Measurements from ENCODE around the gene PILRB. TPM values are rescaled to one million over a fixed set of nuclear protein-coding genes. Genes with fewer than 3 reads are reported as not detected.
"Not testable (repeated sequence)": the region's sequence is repeated elsewhere in the genome, so short reads cannot be mapped to it uniquely, and the experiment has no call there.

Gene PILRB
- total RNA-seq, 1 donor from 2014 or later, result 79.4 TPM

DNA sequence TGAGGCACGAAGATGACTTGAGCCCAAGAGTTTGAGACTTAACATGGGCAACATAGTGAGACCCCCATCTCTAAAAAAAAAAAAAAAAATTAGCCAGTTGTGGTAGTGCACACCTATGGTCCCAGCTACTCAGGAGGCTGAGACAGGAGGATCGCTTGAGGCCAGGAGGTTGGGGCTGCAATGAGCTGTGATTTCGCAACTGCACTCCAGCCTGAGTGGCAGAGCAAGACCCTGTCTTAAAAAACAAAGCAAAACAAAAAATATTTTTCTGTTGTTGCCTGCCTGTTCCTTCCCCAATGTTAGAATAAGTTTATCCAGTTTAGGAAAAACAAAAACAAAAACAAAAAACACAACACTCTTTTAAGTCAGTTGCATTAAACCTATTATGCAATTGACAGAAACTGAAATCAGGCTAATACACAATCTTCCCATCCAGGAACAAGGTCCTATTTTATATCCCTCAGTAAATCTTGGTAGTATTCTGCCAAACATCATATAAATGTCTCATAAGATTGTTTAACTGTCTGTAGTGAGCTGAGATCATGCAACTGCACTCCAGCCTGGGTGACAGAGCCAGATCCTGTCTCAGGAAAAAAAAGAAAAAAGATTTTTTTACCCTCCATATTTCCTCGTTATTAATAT is 20.3 kb downstream of the PILRB start:
- no peak overlapping the region for H3K4me3 Mint-ChIP-seq
- ATAC-seq (ENCODE audit: low read depth) (no peak), DNase-seq (no peak)
- no peaks in the 10 kb centered on the region for H3K27me3 Mint-ChIP-seq
- H3K36me3 Mint-ChIP-seq (ENCODE audit: low read depth), result no peaks in the 10 kb centered on the region
- intact Hi-C loops (cut with micrococcal nuclease), result no loop called here
- CTCF ChIA-PET, result interaction anchor here (0.7 kb wide), 1 partner anchor 30 kb away, joined by 3 read pairs; no protein-coding TSS in a partner anchor
- H3K9me3 Mint-ChIP-seq, result no peaks in the 10 kb centered on the region
- TF ChIP-seq, protein P1, sequence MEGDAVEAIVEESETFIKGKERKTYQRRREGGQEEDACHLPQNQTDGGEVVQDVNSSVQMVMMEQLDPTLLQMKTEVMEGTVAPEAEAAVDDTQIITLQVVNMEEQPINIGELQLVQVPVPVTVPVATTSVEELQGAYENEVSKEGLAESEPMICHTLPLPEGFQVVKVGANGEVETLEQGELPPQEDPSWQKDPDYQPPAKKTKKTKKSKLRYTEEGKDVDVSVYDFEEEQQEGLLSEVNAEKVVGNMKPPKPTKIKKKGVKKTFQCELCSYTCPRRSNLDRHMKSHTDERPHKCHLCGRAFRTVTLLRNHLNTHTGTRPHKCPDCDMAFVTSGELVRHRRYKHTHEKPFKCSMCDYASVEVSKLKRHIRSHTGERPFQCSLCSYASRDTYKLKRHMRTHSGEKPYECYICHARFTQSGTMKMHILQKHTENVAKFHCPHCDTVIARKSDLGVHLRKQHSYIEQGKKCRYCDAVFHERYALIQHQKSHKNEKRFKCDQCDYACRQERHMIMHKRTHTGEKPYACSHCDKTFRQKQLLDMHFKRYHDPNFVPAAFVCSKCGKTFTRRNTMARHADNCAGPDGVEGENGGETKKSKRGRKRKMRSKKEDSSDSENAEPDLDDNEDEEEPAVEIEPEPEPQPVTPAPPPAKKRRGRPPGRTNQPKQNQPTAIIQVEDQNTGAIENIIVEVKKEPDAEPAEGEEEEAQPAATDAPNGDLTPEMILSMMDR (IDR thresholded peaks at IDR 0.05), result no peak
- no peak overlapping the region for H3K27ac Mint-ChIP-seq
- peaks cover 22% of the 10 kb centered on the region for H3K4me1 Mint-ChIP-seq
- POLR2A ChIA-PET, result no interaction called here

DNA sequence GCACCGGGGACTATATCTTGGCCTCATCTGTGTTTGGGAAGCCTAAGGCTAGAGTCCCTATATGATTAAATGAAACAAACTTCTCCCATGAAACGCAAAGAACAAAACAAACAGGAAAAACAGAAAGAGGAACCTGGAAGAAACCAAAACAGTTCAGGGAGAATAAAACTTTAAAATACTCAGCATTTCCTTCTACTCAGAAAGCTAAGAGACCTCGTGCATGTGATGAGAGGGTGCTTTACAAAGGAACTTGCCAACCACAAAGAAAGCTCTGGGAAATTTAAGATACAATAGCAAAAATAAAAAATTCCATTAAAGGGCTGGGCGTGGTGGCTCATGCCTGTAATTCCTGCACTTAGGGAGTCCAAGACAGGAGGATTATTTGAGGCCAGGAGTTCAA is 22.3 kb downstream of the PILRB start:
- no peaks in the 10 kb centered on the region for H3K36me3 Mint-ChIP-seq (ENCODE audit: low read depth)
- H3K9me3 Mint-ChIP-seq, result no peaks in the 10 kb centered on the region
- H3K27me3 Mint-ChIP-seq, result no peaks in the 10 kb centered on the region
- H3K4me3 Mint-ChIP-seq, result no peak overlapping the region
- POLR2A ChIA-PET, result interaction anchor here (0.7 kb wide), 1 partner anchor 425 kb away, joined by 8 read pairs; no protein-coding TSS in a partner anchor
- DNase-seq (no peak), ATAC-seq (ENCODE audit: low read depth) (no peak)
- intact Hi-C loops (cut with micrococcal nuclease), result no loop called here
- TF ChIP-seq, protein P1 (IDR thresholded peaks at IDR 0.05), result no peak
- CTCF ChIA-PET, result no interaction called here
- H3K4me1 Mint-ChIP-seq, result peaks cover 11% of the 10 kb centered on the region
- H3K27ac Mint-ChIP-seq, result no peak overlapping the region

- H3K9me3 Mint-ChIP-seq; H3K36me3 Mint-ChIP-seq (ENCODE audit: low read depth); intact Hi-C loops (cut with micrococcal nuclease); H3K27me3 Mint-ChIP-seq; H3K4me3 Mint-ChIP-seq; DNase-seq; ATAC-seq (ENCODE audit: low read depth); H3K27ac Mint-ChIP-seq: not testable (repeated sequence)
- peaks cover 11% of the 10 kb centered on the region for H3K4me1 Mint-ChIP-seq
- CTCF ChIA-PET, result interaction anchor here (1.2 kb wide), 1 partner anchor 12 kb away, joined by 3 read pairs; no protein-coding TSS in a partner anchor
- POLR2A ChIA-PET, result interaction anchor here (0.6 to 1.0 kb wide), 5 partner anchors 12 to 1127 kb away, joined by 3 to 7 read pairs (median 4); no protein-coding TSS in a partner anchor
Measured at GRCh38 chr7:100381531-100382233, 23.8 kb downstream of the PILRB start.

- H3K4me3 Mint-ChIP-seq; intact Hi-C loops (cut with micrococcal nuclease); H3K9me3 Mint-ChIP-seq; H3K36me3 Mint-ChIP-seq (ENCODE audit: low read depth); DNase-seq; H3K27me3 Mint-ChIP-seq; H3K27ac Mint-ChIP-seq; ATAC-seq (ENCODE audit: low read depth): not testable (repeated sequence)
- ChIA-PET CTCF (interaction anchor here (1.2 kb wide), 1 partner anchor 13 kb away, joined by 3 read pairs; no protein-coding TSS in a partner anchor), POLR2A (interaction anchor here (0.6 to 1.0 kb wide), 2 partner anchors 13 to 268 kb away, joined by 3 to 4 read pairs; no protein-coding TSS in a partner anchor)
- peaks cover 11% of the 10 kb centered on the region for H3K4me1 Mint-ChIP-seq
Measured at GRCh38 chr7:100382234-100382853, 24.4 kb downstream of the PILRB start.

DNA sequence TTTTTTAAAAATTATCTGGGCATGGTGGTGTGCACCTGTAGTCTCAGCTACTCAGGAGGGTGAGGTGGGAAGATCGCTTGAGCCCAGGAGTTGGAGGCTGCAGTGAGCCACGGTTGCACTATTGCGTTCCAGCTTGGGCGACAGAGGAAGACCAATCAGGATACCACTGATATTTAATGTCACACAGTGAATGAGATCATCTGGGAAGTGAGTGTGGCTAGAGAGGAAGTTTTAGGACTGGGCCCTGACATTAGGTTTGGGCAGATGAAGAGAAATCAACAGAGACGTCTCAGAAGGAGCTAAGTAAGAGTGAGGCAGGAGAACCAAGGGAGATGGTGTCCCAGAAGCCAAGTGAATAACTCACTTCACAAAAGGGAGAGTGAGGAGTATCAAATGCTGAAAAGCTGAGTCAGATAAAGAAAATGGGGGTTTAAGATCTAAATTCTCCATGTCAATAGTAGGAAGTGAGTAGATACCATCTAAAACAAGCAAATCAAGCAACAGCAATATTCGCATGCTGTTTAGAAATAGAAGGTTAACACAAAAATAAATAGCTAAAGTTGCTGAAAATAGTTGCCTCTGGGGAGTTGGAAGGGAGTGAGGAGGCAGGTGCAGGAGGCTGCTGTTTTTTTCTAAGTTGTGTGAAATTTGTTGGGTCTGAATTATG is 26.8 kb downstream of the PILRB start:
- intact Hi-C loops (cut with micrococcal nuclease), result no loop called here
- Mint-ChIP-seq H3K27me3 (no peaks in the 10 kb centered on the region), H3K36me3 (ENCODE audit: low read depth) (no peaks in the 10 kb centered on the region), H3K4me1 (peaks cover 11% of the 10 kb centered on the region), H3K4me3 (no peak overlapping the region), H3K9me3 (no peaks in the 10 kb centered on the region), H3K27ac (no peak overlapping the region)
- POLR2A ChIA-PET, result interaction anchor here (0.7 kb wide), 1 partner anchor 16 kb away, joined by 3 read pairs; no protein-coding TSS in a partner anchor
- no peak for ATAC-seq (ENCODE audit: low read depth)
- no peak for DNase-seq
- TF ChIP-seq, protein P1 (IDR thresholded peaks at IDR 0.05), result no peak
- CTCF ChIA-PET, result interaction anchor here (1.1 kb wide), 1 partner anchor 23 kb away, joined by 3 read pairs; no protein-coding TSS in a partner anchor
